Uterus (tissue), 4 donors: ENCODE measurements around the gene SNAP47. TPM values are rescaled to one million over a fixed set of nuclear protein-coding genes. Genes with fewer than 3 reads are reported as not detected.

Experiments used
- DNase-seq, 2 donors: peaks; one replicate each; pipeline ENCODE4 v3.0.0-alpha.2; 2019 to 2020
- H3K27ac ChIP-seq, 2 donors: fragments of 200-600 bp; sonication (generic); 1 replicate in 1 of 2; 2 replicates in 1 of 2; pipeline ENCODE4 v1.5.1; 2016 to 2018
- H3K27me3 ChIP-seq, 2 donors: fragments of 200-600 bp; sonication (generic); one replicate each; pipeline ENCODE4 v1.5.1; 2018 to 2019; ENCODE audit warnings: control low read depth in 1 of 2
- H3K36me3 ChIP-seq, 2 donors: fragments of 200-600 bp; sonication (generic); one replicate each; pipeline ENCODE4 v1.5.1; 2019; ENCODE audit warnings: control low read depth in 1 of 2
- H3K4me1 ChIP-seq, 2 donors: fragments of 200-600 bp; sonication (generic); one replicate each; pipeline ENCODE4 v1.5.1; 2018 to 2019; ENCODE audit warnings: control low read depth in 1 of 2
- H3K4me3 ChIP-seq, 2 donors: fragments of 200-600 bp; sonication (generic); 1 replicate in 1 of 2; 2 replicates in 1 of 2; pipeline ENCODE4 v1.5.1; 2018 to 2019; ENCODE audit warnings: mild to moderate bottlenecking in 1 of 2
- H3K9me3 ChIP-seq, 2 donors: fragments of 200-600 bp; sonication (generic); one replicate each; pipeline ENCODE4 v1.5.1; 2019; ENCODE audit warnings: control low read depth in 1 of 2
- POLR2A ChIP-seq, 2 donors: fragments of 450-650 bp; IDR thresholded peaks; one replicate each; pipeline ENCODE4 v1.6.1; 2016; ENCODE audit warnings: antibody characterized with exemption in 2 of 2, mild to moderate bottlenecking in 1 of 2, moderate library complexity in 1 of 2
- intact Hi-C: fragments of 100-400 bp; cut with DNase I; formaldehyde crosslinking; loops from one replicate; pipeline ENCODE4 v1.15.1; 2023; ENCODE audit warnings: low total_unique reads
- total RNA-seq, 4 donors: library from RNA; depleted of rRNA in 3 of 4; stranded (reverse); fragments of >200 nt in 3 of 4; gene quantifications; one replicate each; pipeline versions ENCODE4 v1.1.0 to v1.2.4, GENCODE V29; 2014 to 2023
- TF ChIP-seq, protein P1 (sequence below), 4 experiments: fragments of 200-600 bp in 2 of 4; fragments of 450-650 bp in 2 of 4; sonication (generic) in 2 of 4; IDR thresholded peaks; one replicate each; pipeline ENCODE4 v1.5.1; 2016 to 2019; ENCODE audit warnings: antibody characterized with exemption in 4 of 4, mild to moderate bottlenecking in 2 of 4, moderate library complexity in 1 of 4
- donor health status: DM: yes; HTN: yes; CAD: no.

Gene SNAP47
- total RNA-seq, 4 donors from 2014 or later: 33.3 to 75.5 (median 55.2) TPM

DNA sequence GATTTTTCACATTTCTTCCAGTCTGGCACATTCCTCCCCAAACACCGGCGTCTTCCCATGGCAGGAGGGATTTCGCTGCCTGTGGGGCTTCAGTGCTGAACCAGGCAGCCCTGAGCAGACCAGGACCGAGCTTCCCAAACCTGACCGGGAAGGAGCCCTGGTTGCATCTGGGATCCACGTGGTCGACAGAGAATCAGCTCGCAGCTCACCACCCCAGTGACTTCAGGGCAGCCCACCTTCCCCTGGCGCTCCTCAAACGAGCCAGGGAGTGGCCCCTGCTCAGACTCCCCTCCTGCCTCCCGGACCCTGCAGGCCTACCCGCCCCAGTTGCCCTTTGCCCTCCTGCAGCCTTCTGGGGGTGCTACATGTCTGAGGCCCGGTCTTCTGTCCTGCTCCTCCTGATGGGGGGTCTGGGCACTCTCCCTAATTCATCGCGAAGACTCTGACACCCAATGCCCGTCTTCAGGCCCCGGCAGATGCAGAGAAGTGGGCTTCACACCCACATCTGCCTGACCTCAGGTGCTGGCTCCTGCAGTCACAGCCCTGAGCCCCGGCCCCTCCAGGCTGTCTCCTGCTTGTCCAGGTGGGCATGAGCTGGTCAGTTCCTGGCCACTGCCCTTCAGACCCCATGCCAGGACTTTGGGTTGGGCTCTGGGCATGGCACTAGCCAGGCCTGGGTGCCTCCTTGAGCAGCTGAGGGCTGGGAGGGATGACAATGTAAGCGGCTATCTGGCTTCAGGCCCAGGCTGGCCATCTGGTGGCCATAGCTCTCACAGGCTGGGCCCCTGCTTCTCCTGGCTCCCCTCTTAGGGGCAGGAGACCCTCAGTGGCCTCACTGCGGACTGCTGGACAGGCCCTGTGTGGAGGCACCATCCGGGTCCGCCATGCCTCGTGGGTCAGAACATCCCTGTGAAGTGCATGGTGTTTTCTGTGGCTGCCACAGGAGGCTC is 54.1 kb downstream of the SNAP47 start:
- no peaks in the 10 kb centered on the region for H3K9me3 ChIP-seq
- H3K4me3 ChIP-seq: peak overlapping the region; percentile 52 to 78
- DNase-seq: no peak
- TF ChIP-seq, protein P1, sequence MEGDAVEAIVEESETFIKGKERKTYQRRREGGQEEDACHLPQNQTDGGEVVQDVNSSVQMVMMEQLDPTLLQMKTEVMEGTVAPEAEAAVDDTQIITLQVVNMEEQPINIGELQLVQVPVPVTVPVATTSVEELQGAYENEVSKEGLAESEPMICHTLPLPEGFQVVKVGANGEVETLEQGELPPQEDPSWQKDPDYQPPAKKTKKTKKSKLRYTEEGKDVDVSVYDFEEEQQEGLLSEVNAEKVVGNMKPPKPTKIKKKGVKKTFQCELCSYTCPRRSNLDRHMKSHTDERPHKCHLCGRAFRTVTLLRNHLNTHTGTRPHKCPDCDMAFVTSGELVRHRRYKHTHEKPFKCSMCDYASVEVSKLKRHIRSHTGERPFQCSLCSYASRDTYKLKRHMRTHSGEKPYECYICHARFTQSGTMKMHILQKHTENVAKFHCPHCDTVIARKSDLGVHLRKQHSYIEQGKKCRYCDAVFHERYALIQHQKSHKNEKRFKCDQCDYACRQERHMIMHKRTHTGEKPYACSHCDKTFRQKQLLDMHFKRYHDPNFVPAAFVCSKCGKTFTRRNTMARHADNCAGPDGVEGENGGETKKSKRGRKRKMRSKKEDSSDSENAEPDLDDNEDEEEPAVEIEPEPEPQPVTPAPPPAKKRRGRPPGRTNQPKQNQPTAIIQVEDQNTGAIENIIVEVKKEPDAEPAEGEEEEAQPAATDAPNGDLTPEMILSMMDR (IDR thresholded peaks at IDR 0.05): no peak
- no peak for TF ChIP-seq POLR2A (IDR thresholded peaks at IDR 0.05)
- peak overlapping the region; percentile 64 to 90 for H3K27ac ChIP-seq
- intact Hi-C loops: no loop called here
- no peaks in the 10 kb centered on the region for H3K36me3 ChIP-seq
- peaks cover 0 to 22% of the 10 kb centered on the region in 2 donors for H3K4me1 ChIP-seq
- no peaks in the 10 kb centered on the region for H3K27me3 ChIP-seq

DNA sequence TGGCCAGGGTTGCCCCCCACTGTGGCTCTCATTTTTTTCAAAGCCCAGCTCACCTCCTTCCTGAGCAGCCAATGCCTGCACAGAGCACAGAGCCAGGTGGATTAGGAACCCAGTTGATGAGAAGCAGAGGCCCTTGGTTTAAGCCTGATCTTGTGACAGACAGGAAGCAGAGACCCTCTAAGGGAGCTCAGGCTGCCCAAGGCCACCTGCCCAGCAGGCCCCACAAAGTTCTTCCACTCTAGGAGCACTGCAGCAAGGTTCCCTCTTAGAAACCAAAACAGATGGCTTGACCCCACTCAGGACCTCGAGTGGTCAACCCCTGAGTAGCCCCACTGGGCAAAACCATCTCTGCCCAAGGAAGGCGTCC is 54.8 kb downstream of the SNAP47 start:
- Histone ChIP-seq H3K27me3 (no peaks in the 10 kb centered on the region), H3K4me1 (peaks cover 0 to 28% of the 10 kb centered on the region in 2 donors), H3K36me3 (no peaks in the 10 kb centered on the region), H3K27ac (peak overlapping the region in 1 of 2 donors; percentile 90), H3K9me3 (no peaks in the 10 kb centered on the region), H3K4me3 (no peak overlapping the region)
- intact Hi-C loops: no loop called here
- DNase-seq: no peak
- no peak for TF ChIP-seq POLR2A (IDR thresholded peaks at IDR 0.05)
- TF ChIP-seq, protein P1 (IDR thresholded peaks at IDR 0.05): no peak

DNA sequence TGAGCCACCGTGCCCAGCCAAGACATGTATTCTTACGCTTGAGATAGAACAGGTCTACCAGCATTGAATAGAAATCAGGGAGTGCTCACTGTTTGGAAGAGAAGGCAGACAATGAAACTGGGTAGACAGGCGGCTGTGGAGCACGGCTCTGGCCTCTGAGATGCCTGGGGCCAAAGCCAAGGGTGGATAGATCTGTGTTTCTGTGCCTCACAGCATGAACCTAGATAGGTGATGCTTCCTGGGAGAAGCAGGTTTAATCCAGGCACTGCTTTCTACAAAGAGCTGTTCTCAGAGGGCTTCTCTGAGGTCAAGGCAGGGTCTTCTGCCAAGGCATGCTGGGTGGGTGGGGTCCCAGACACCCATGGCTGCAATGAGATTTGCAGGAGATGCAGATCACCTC is 55.6 kb downstream of the SNAP47 start:
- Histone ChIP-seq H3K4me1 (peaks cover 0 to 28% of the 10 kb centered on the region in 2 donors), H3K27me3 (no peaks in the 10 kb centered on the region), H3K36me3 (no peaks in the 10 kb centered on the region), H3K4me3 (no peak overlapping the region), H3K9me3 (no peaks in the 10 kb centered on the region), H3K27ac (no peak overlapping the region)
- TF ChIP-seq, protein P1 (IDR thresholded peaks at IDR 0.05): no peak
- no peak for TF ChIP-seq POLR2A (IDR thresholded peaks at IDR 0.05)
- intact Hi-C loops: no loop called here
- no peak for DNase-seq

DNA sequence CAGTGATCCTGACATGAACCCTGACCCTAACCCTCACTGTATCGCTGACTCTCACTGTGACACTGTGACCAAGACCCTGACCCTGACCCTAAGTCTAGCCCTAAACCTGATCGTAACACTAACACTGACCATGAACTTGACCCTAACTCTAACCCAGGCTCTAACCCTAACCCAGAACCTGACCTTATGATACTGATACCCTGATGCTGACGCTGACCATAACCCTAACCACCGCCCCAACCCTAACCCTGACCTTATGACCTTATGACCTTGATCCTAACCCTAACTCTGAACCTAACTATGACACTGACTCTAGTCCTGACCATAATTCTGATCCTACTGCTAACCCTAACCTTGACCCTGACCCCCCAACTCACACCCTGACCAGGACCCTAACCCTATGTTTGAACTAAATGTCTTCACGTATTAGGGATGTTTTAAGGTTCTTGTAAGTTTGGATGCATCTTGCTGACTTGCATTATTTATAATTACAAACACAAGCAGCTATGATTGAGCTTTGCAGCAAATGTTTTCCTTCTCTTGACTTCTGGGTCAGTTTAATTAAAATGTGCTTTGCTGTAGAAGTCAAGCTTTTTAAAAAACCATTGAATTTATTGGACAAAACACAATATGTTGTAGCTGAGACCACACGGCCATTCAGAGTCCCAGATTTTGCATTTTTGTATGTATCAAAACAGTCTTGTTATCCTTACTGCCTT is 56.3 kb downstream of the SNAP47 start:
- Histone ChIP-seq H3K9me3 (no peaks in the 10 kb centered on the region), H3K4me3 (no peak overlapping the region), H3K27ac (no peak overlapping the region), H3K36me3 (no peaks in the 10 kb centered on the region), H3K4me1 (peaks cover 0 to 24% of the 10 kb centered on the region in 2 donors), H3K27me3 (no peaks in the 10 kb centered on the region)
- TF ChIP-seq, protein P1 (IDR thresholded peaks at IDR 0.05): no peak
- TF ChIP-seq POLR2A (IDR thresholded peaks at IDR 0.05): no peak
- DNase-seq: no peak
- intact Hi-C loops: no loop called here
